ENCODE measurements around the gene SRA1. TPM values are rescaled to one million over a fixed set of nuclear protein-coding genes. Genes with fewer than 3 reads are reported as not detected.

The SRA1 gene
- 15.4 and 17.1 TPM in 2 replicates for total RNA-seq

GRCh38 chr5:140557136-140557805 is at the start of gene SRA1:
SRA1 (minus strand) TSS chr5:140557473; CDS start chr5:140557452, 21 bp downstream.

GRCh38 chr5:140564196-140565023 is 7.1 kb upstream of the SRA1 start, which contains the start of the genes APBB3 and SLC35A4:
APBB3 (minus strand) TSS chr5:140564598; CDS start chr5:140564245, 353 bp downstream.
SLC35A4 (plus strand) TSS chr5:140564828; CDS start chr5:140567170, 2,342 bp downstream.

GRCh38 chr5:140547508-140548299 is 9.6 kb downstream of the SRA1 start, which contains the start of gene EIF4EBP3:
EIF4EBP3 (plus strand) TSS chr5:140547662; CDS start chr5:140547738, 76 bp downstream.

Other genes starting within 250 kb of the SRA1 start
- 26.7 and 28.3 TPM in 2 replicates for gene HBEGF, start 210.9 kb downstream of the SRA1 start, total RNA-seq
- under 0.01 and 0.19 TPM in 2 replicates for gene SLC4A9, start 197.3 kb downstream of the SRA1 start, total RNA-seq
- gene ANKHD1, start 155.6 kb downstream of the SRA1 start, total RNA-seq: 46.1 and 120 TPM in 2 replicates
- gene EIF4EBP3, start 9.8 kb downstream of the SRA1 start, total RNA-seq: 0.44 and 1.6 TPM in 2 replicates
- 5.0 and 16.0 TPM in 2 replicates for gene APBB3, start 7.1 kb upstream of the SRA1 start, total RNA-seq
- 11.3 and 45.3 TPM in 2 replicates for gene SLC35A4, start 7.4 kb upstream of the SRA1 start, total RNA-seq
- 3.2 TPM in 1 of 2 replicates, not detected in the other for gene CD14, start 75.7 kb upstream of the SRA1 start, total RNA-seq
- gene TMCO6, start 82.0 kb upstream of the SRA1 start, total RNA-seq: 15.4 and 19.7 TPM in 2 replicates
- 42.2 and 64.1 TPM in 2 replicates for gene NDUFA2, start 90.2 kb upstream of the SRA1 start, total RNA-seq
- gene IK, start 90.4 kb upstream of the SRA1 start, total RNA-seq: 75.0 and 111 TPM in 2 replicates
- gene WDR55, start 107.4 kb upstream of the SRA1 start, total RNA-seq: 30.4 and 34.9 TPM in 2 replicates
- 0.38 and 0.49 TPM in 2 replicates for gene DND1, start 116.1 kb upstream of the SRA1 start, total RNA-seq
- gene HARS1, start 133.9 kb upstream of the SRA1 start, total RNA-seq: 60.2 and 70.4 TPM in 2 replicates
- gene HARS2, start 134.0 kb upstream of the SRA1 start, total RNA-seq: 24.1 and 36.4 TPM in 2 replicates
- gene ZMAT2, start 143.0 kb upstream of the SRA1 start, total RNA-seq: 37.2 and 58.8 TPM in 2 replicates
- gene PCDHA1, start 228.7 kb upstream of the SRA1 start, total RNA-seq: 0.13 TPM in 1 of 2 replicates, not detected in the other
- gene PCDHA2, start 237.4 kb upstream of the SRA1 start, total RNA-seq: 0.06 TPM in 1 of 2 replicates, not detected in the other
- under 0.01 and 0.19 TPM in 2 replicates for gene PCDHA3, start 243.6 kb upstream of the SRA1 start, total RNA-seq
- gene PCDHA4, start 249.6 kb upstream of the SRA1 start, total RNA-seq: under 0.01 and 0.19 TPM in 2 replicates